VCaP (cell line): ENCODE measurements around the gene MCTP2.

Experiments
- H3K27ac ChIP-seq: fragments of 450-650 bp; 2 replicates; pipeline ENCODE4 v1.5.1; 2017
- TF ChIP-seq, protein P1 (sequence below): fragments of 450-650 bp; conservative IDR thresholded peaks from 2 replicates; pipeline ENCODE4 v1.5.1; 2017; ENCODE audit warnings: mild to moderate bottlenecking, moderate library complexity

The MCTP2 gene

DNA sequence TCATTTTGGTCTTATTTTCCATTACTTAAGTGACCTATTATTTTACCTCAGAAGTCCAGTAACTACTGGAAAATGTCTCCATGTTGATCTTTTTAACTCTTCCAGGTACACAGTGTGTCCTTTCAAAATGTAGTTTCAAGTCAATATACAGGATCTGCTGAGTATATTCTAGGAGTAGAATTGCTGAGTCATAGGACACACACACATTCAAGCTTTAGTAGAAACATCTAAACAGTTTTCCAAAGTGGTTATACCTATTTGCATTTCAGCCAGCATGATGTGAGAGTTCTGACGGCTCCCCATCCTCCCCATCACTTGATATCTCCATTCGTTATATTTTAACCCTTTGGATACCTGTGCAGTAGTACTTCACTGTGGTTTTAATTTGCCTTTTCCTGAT is 271.9 kb downstream of the MCTP2 start:
- H3K27ac ChIP-seq, result no peak overlapping the region
- TF ChIP-seq, protein P1, sequence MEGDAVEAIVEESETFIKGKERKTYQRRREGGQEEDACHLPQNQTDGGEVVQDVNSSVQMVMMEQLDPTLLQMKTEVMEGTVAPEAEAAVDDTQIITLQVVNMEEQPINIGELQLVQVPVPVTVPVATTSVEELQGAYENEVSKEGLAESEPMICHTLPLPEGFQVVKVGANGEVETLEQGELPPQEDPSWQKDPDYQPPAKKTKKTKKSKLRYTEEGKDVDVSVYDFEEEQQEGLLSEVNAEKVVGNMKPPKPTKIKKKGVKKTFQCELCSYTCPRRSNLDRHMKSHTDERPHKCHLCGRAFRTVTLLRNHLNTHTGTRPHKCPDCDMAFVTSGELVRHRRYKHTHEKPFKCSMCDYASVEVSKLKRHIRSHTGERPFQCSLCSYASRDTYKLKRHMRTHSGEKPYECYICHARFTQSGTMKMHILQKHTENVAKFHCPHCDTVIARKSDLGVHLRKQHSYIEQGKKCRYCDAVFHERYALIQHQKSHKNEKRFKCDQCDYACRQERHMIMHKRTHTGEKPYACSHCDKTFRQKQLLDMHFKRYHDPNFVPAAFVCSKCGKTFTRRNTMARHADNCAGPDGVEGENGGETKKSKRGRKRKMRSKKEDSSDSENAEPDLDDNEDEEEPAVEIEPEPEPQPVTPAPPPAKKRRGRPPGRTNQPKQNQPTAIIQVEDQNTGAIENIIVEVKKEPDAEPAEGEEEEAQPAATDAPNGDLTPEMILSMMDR, result no peak

DNA sequence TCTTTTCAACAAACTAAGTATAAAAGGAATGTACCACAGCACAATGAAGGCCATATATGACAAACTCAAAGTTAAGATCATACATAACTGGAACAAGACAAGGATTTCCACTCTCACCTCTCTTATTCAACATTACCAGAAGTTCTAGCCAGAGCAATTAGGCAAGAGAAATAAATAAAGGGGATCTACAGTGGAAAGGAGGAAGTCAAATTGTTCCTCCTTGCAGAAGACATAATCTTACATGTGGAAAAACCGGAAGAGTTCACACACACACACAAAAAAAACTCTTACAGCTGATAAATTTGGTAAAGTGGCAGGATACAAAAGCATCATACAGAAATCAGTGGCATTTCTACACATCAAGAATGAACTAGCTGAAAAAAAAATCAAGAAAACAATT is 277.9 kb downstream of the MCTP2 start:
- TF ChIP-seq, protein P1, result no peak

DNA sequence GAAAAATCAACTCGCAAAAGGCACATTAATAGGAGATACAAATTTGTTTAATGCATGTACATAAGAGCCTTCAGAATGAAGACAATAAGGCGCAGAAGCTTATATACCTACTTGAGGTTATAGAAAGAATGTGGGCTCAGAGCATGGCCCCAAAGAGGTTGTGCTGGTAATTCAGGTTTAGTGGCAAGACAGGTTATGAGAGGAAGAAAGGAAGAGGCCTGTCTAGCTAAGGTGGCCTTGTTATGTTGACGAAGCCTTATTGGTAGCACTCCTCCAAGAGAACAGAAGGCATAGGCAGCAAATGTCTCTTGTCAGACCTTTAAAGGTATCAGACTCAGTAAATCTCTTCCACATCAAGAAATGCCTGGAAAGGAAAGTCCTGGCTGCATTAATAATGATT is 290.8 kb downstream of the MCTP2 start:
- TF ChIP-seq, protein P1, result no peak
- no peak overlapping the region for H3K27ac ChIP-seq

More for the DNA sequence above, 277.9 kb downstream of the MCTP2 start:
- H3K27ac ChIP-seq, result no peak overlapping the region

DNA sequence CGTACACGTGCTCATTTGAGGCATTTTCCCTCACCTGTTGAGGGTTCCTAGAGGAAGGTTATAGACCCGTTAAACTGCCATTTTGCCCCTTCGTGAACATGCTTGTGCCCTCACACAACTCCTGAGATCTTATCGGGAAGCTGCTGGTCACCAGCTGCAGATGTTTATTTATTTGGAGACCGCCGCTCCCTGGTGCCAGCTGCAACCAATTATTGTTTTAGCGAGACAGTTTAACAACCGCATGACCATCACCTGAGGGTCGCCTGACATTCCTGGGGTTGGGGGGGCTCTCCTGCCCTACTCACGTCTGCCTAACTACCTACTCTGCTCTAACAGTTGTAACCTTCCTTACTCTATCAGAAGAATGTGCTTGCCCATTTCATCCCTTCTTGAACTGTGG is 292.5 kb downstream of the MCTP2 start:
- TF ChIP-seq, protein P1, result no peak
- no peak overlapping the region for H3K27ac ChIP-seq

DNA sequence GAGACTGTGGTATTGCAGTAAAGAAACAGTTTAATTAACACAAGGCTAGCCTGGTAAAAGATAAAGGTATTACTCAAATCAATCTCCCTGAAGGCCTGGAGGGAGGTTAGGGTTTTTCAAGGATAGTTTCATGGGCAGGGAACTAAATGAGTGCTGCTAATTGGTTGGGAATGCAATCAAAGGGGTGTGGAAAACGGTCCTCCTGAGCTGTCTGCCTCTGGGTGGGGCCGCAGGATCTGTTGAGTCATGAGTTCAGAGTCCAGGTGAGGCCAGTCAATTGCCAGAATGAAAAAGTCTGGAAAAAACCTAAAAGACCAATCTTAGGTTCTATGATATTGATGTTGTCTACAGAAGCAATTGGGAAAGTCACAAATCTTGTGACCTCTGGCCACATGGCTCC is 293.2 kb downstream of the MCTP2 start:
- TF ChIP-seq, protein P1, result no peak
- no peak overlapping the region for H3K27ac ChIP-seq

DNA sequence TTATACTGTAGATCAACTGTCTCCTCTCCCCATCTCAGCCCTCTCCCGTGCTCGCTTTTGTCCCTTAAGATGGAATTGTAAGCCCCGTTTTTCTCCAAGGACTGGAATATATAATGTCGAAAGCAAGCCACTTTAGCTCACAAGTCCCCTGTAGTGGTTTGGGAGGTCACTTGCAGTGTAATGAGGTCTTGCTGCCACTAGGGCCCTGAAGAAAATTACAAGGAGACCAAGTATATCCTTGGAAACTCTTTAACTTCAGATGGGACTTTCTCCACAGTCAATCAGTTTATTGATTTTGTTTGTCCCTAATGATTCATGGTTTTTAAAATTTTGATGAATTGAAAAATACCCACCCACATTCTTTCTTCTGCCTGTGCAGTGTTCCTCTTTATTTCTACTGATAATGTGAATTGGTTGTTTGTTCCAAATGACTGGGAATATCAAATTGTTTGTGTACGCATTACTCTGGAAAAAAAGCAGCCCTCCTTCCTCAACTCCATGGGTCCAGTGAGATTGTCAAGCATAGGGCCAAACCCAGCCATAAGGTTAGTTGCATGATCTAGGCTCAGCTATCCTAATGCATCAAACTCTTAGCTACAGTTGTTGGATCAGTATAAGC is 294.8 kb downstream of the MCTP2 start:
- TF ChIP-seq, protein P1, result peak; percentile 77
- H3K27ac ChIP-seq, result no peak overlapping the region

DNA sequence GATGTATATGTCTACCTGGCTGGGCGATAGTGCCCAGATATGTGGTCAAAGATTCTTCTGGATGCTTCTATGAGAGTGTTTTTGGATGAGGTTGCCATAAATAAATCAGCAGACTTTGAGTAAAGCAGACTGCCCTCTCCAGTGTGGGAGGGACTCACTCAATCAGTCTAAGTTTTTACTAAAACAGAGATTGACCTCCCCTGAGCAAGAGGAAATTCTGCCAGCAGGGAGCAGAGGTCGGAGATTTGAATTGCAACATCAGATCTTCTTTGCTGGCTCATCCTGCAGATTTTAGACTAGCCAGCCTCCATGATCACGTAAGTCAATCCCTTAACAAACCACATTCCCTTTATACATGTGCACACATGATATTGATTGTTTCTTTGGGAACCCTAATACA is 300.9 kb downstream of the MCTP2 start:
- H3K27ac ChIP-seq, result no peak overlapping the region

More for the DNA sequence above, 300.9 kb downstream of the MCTP2 start:
- TF ChIP-seq, protein P1, result no peak
